WTC11 (cell line): Measurements from ENCODE around the gene NAGLU. TPM values are rescaled to one million over a fixed set of nuclear protein-coding genes. Genes with fewer than 3 reads are reported as not detected.

Experiments used
- ATAC-seq: fragments of 200-7000 bp; cut with Tn5 transposase; 2 replicates; pipeline ENCODE4 v1.10.0; 2021; ENCODE audit warnings: mild to moderate bottlenecking, moderate library complexity
- CTCF ChIA-PET: fragments of 300-600 bp; sonication (Branson Sonifier 250); formaldehyde crosslinking; loops from one replicate; lab custom pipeline; 2021; ENCODE audit warnings: antibody characterized with exemption; lab: Charles Lee
- POLR2A ChIA-PET: fragments of 350-600 bp; sonication (Branson Sonifier 250); formaldehyde crosslinking; loops from one replicate; lab custom pipeline; 2021; ENCODE audit warnings: antibody characterized with exemption; lab: Charles Lee
- DNase-seq: peaks from one replicate; pipeline ENCODE4 v3.0.0; 2021; ENCODE audit warnings: low spot score
- H3K27ac Mint-ChIP-seq: 2 replicates; pipeline ENCODE4 v1.8.0; 2021; ENCODE audit warnings: mixed read lengths
- H3K27me3 Mint-ChIP-seq: 2 replicates; pipeline ENCODE4 v1.8.0; 2021; ENCODE audit warnings: low read depth, mild to moderate bottlenecking, moderate library complexity, mixed read lengths
- H3K36me3 Mint-ChIP-seq: 2 replicates; pipeline ENCODE4 v1.8.0; 2021; ENCODE audit warnings: mixed read lengths
- H3K4me1 Mint-ChIP-seq: 2 replicates; pipeline ENCODE4 v1.8.0; 2022; ENCODE audit warnings: mixed read lengths
- H3K4me3 Mint-ChIP-seq: 2 replicates; pipeline ENCODE4 v1.8.0; 2021; ENCODE audit warnings: mild to moderate bottlenecking, moderate library complexity, mixed read lengths
- H3K9me3 Mint-ChIP-seq: 2 replicates; pipeline ENCODE4 v1.8.0; 2021; ENCODE audit warnings: mixed read lengths
- ATF2 ChIP-seq: sonication (generic); formaldehyde crosslinking; IDR thresholded peaks from 2 replicates; pipeline ENCODE4 v1.8.1; 2022; ENCODE audit warnings: low read depth, missing genetic modification reagents, borderline replicate concordance
- CBFB ChIP-seq: sonication (generic); formaldehyde crosslinking; IDR thresholded peaks from 2 replicates; pipeline ENCODE4 v1.8.1; 2022; ENCODE audit warnings: mild to moderate bottlenecking, low read depth, missing genetic modification reagents
- CDX4 ChIP-seq: fragments of 250-450 bp; sonication (Bioruptor Pico); IDR thresholded peaks from 2 replicates; pipeline ENCODE4 v1.9.0; 2021; ENCODE audit warnings: moderate library complexity, mild to moderate bottlenecking, inconsistent platforms, borderline replicate concordance
- CREB1 ChIP-seq: sonication (generic); formaldehyde crosslinking; IDR thresholded peaks from 2 replicates; pipeline ENCODE4 v1.8.0; 2023; ENCODE audit warnings: mild to moderate bottlenecking, missing genetic modification reagents
- EMX1 ChIP-seq: fragments of 250-450 bp; sonication (Bioruptor Pico); IDR thresholded peaks from 2 replicates; pipeline ENCODE4 v1.8.0; 2021; ENCODE audit warnings: mild to moderate bottlenecking
- ERG ChIP-seq: fragments of 250-450 bp; sonication (Bioruptor Pico); IDR thresholded peaks from 2 replicates; pipeline ENCODE4 v1.8.0; 2021; ENCODE audit warnings: mild to moderate bottlenecking
- FOXP1 ChIP-seq: sonication (generic); formaldehyde crosslinking; IDR thresholded peaks from 2 replicates; pipeline ENCODE4 v1.8.0; 2022; ENCODE audit warnings: missing genetic modification reagents, mild to moderate bottlenecking, moderate library complexity, borderline replicate concordance
- IRF2 ChIP-seq: sonication (generic); formaldehyde crosslinking; IDR thresholded peaks from 2 replicates; pipeline ENCODE4 v1.8.0; 2022; ENCODE audit warnings: low read depth, missing genetic modification reagents, borderline replicate concordance
- MXD4 ChIP-seq: fragments of 250-450 bp; sonication (Bioruptor Pico); IDR thresholded peaks from 2 replicates; pipeline ENCODE4 v1.8.0; 2021; ENCODE audit warnings: mild to moderate bottlenecking, moderate library complexity, borderline replicate concordance
- NFYB ChIP-seq: sonication (generic); formaldehyde crosslinking; conservative IDR thresholded peaks from 2 replicates; pipeline ENCODE4 v1.8.0; 2022; ENCODE audit warnings: low read depth, missing genetic modification reagents
- NR2C2 ChIP-seq: sonication (generic); formaldehyde crosslinking; IDR thresholded peaks from 2 replicates; pipeline ENCODE4 v1.8.0; 2022; ENCODE audit warnings: mild to moderate bottlenecking, missing genetic modification reagents
- OVOL2 ChIP-seq: fragments of 250-450 bp; sonication (Bioruptor Pico); IDR thresholded peaks from 2 replicates; pipeline ENCODE4 v1.9.0; 2021; ENCODE audit warnings: mild to moderate bottlenecking, borderline replicate concordance
- PRRX2 ChIP-seq: fragments of 250-450 bp; sonication (Bioruptor Pico); IDR thresholded peaks from 2 replicates; pipeline ENCODE4 v1.8.0; 2021; ENCODE audit warnings: mild to moderate bottlenecking
- SP1 ChIP-seq: sonication (generic); formaldehyde crosslinking; conservative IDR thresholded peaks from 2 replicates; pipeline ENCODE4 v1.8.1; 2022; ENCODE audit warnings: missing genetic modification reagents
- STAT6 ChIP-seq: sonication (generic); formaldehyde crosslinking; conservative IDR thresholded peaks from 2 replicates; pipeline ENCODE4 v1.8.1; 2023; ENCODE audit warnings: mild to moderate bottlenecking, low read depth, missing genetic modification reagents, moderate library complexity
- TP53 ChIP-seq: sonication (generic); formaldehyde crosslinking; IDR thresholded peaks from 2 replicates; pipeline ENCODE4 v1.8.1; 2023; ENCODE audit warnings: mild to moderate bottlenecking, missing genetic modification reagents
- USF2 ChIP-seq: sonication (generic); formaldehyde crosslinking; IDR thresholded peaks from 2 replicates; pipeline ENCODE4 v1.8.1; 2023; ENCODE audit warnings: mild to moderate bottlenecking, missing genetic modification reagents, moderate library complexity
- ZBTB21 ChIP-seq: sonication (generic); formaldehyde crosslinking; IDR thresholded peaks from 2 replicates; pipeline ENCODE4 v1.8.1; 2023; ENCODE audit warnings: mild to moderate bottlenecking, missing genetic modification reagents, borderline replicate concordance
- ZNF219 ChIP-seq: sonication (generic); formaldehyde crosslinking; IDR thresholded peaks from 2 replicates; pipeline ENCODE4 v1.8.0; 2023; ENCODE audit warnings: missing genetic modification reagents, mild to moderate bottlenecking, borderline replicate concordance
- total RNA-seq: library from RNA; stranded (reverse); gene quantifications from 3 replicates; pipeline ENCODE4 v1.2.3, GENCODE V29; 2021
- TF ChIP-seq, protein P1 (sequence below): sonication (generic); formaldehyde crosslinking; IDR thresholded peaks from 2 replicates; pipeline ENCODE4 v1.8.0; 2022; ENCODE audit warnings: mild to moderate bottlenecking, missing genetic modification reagents
- TF ChIP-seq, protein P2 (sequence below): fragments of 250-450 bp; sonication (Bioruptor Pico); IDR thresholded peaks from 2 replicates; pipeline ENCODE4 v1.9.0; 2021; ENCODE audit warnings: mild to moderate bottlenecking

Gene NAGLU
- total RNA-seq, 1 experiment from 2014 or later = 39.3 TPM

DNA sequence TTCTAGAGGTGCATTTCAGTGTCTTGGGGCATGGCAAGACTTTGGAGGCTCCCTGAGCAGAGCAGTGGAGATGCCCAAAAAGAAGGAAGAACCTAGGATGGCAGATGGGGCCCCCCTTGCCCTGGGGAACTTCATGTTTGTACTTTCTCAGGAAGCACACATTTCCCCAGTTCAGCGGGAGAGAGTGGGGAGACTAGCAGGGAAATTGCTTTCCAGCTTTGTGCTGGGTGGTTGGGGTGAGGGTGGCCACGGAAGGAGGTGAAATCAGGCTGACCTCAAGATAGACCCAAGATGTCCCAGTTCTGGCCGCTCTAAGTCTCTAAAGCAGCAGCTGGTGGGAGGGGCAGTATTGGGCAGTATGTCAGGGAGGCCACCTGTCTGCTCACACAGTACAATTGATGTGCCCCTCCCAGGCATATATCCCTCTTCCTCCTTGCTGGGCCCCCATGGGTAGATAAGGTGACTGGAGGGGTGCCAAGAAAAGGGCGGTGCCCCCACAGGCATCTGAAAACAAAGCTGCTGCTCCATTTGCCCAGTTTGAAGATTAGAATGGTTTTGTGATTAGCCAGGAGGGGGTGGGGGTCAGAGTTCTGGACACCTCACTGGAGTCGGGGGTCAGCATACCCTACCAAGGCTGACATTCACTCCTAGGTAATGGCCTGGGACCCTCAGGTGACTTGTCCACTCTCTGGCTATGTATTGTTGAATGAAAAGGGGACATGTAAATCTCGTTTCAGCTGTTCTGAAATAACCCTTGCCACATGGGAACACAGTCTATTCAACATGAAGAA lies 17.1 kb upstream of the NAGLU start:
- Mint-ChIP-seq H3K36me3 (peaks cover 10% of the 10 kb centered on the region), H3K4me1 (peaks cover 19% of the 10 kb centered on the region), H3K27ac (no peak overlapping the region), H3K4me3 (no peak overlapping the region), H3K27me3 (peaks cover 4% of the 10 kb centered on the region), H3K9me3 (no peaks in the 10 kb centered on the region)
- TF ChIP-seq EMX1 (CRISPR knock-in tag) (no peak), PRRX2 (CRISPR knock-in tag) (no peak), STAT6 (no peak), NFYB (no peak), USF2 (CRISPR knock-in tag) (no peak), ERG (no peak), SP1 (CRISPR knock-in tag) (no peak), CBFB (CRISPR knock-in tag) (no peak), ATF2 (CRISPR knock-in tag) (no peak), IRF2 (CRISPR knock-in tag) (no peak), TP53 (CRISPR knock-in tag) (no peak), NR2C2 (CRISPR knock-in tag) (no peak), CREB1 (CRISPR knock-in tag) (no peak), OVOL2 (CRISPR knock-in tag) (no peak)
- ATAC-seq (no peak), DNase-seq (no peak)
- POLR2A ChIA-PET = no interaction called here
- CTCF ChIA-PET = interaction anchor here (1.0 to 4.1 kb wide), 14 partner anchors 8 to 297 kb away, joined by 3 to 72 read pairs (median 6); partner anchors contain the start of genes MLX and PSMC3IP

DNA sequence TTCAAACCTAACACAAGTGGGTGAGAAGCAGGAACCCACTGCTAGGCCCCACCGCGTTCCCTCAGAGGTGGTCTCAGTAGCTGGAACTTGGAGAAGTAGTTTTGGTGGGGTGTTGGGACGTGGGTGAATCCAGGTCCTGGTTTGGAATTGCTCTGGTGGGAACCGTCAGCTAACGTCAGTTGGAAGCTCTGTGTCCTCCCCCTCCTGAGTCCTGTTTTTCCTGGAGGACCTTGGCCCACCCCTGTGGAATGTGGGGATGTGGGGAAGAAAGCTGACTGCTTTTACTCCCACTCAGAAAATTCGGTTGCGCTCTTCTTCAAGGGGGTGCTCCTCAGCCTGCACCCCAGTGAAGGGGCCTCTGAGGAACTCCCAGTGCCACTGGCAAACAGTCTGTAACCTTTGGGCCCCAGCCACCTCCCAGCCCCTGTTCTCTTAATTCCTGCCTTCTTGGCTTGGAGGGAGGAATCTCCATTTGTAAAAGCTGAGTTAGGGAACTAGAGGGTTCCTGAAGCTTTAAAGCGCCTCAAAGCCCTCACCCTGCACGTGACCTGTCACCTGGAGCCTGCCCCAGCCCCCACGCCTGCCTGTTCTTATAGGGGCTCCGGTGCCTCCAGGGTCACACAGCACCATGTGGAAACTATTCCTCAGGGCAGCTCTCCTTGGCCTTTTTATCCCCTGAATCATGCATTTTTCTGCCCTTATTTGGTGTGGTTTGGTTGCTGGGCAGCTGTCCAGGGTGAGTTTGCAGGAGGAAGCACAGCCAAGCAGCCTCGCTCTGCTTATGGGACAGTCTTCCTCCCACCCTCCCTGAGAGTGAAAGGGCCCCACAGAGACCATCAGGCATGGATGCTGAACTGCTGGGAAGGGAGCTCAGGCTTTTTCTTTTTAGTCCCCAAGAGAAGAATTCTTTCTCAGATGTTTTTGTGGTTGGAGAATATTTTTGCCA lies 16.2 kb upstream of the NAGLU start:
- H3K27ac Mint-ChIP-seq = no peak overlapping the region; the same call in 1 of the 2 replicates
- POLR2A ChIA-PET = interaction anchor here (0.5 to 1.2 kb wide), 7 partner anchors 13 to 97 kb away, joined by 3 to 6 read pairs (median 3); partner anchors contain the start of genes CAVIN1 and NAGLU
- H3K4me3 Mint-ChIP-seq = no peak overlapping the region
- DNase-seq = peak; percentile 54
- peaks cover 19% of the 10 kb centered on the region for H3K4me1 Mint-ChIP-seq
- H3K27me3 Mint-ChIP-seq = peaks cover 4% of the 10 kb centered on the region
- CTCF ChIA-PET = interaction anchor here (0.6 to 4.1 kb wide), 23 partner anchors 7 to 399 kb away, joined by 3 to 72 read pairs (median 4); partner anchors contain the start of genes CAVIN1, KAT2A, MLX and PSMC3IP
- ATAC-seq = peak; percentile 64
- H3K36me3 Mint-ChIP-seq = peaks cover 10% of the 10 kb centered on the region
- no peaks in the 10 kb centered on the region for H3K9me3 Mint-ChIP-seq
- TF ChIP-seq, protein P1, sequence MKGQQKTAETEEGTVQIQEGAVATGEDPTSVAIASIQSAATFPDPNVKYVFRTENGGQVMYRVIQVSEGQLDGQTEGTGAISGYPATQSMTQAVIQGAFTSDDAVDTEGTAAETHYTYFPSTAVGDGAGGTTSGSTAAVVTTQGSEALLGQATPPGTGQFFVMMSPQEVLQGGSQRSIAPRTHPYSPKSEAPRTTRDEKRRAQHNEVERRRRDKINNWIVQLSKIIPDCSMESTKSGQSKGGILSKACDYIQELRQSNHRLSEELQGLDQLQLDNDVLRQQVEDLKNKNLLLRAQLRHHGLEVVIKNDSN (CRISPR knock-in tag) = peak; percentile 94
- no peak for TF ChIP-seq ZNF219
- TF ChIP-seq MXD4 (CRISPR knock-in tag) = no peak
- TF ChIP-seq FOXP1 (CRISPR knock-in tag) = no peak
- no peak for TF ChIP-seq ZBTB21 (CRISPR knock-in tag)
- TF ChIP-seq, protein P2, sequence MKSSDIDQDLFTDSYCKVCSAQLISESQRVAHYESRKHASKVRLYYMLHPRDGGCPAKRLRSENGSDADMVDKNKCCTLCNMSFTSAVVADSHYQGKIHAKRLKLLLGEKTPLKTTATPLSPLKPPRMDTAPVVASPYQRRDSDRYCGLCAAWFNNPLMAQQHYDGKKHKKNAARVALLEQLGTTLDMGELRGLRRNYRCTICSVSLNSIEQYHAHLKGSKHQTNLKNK (CRISPR knock-in tag) = no peak
- peak; percentile 91 for TF ChIP-seq USF2 (CRISPR knock-in tag)
- no peak for TF ChIP-seq CDX4
